Measurements from ENCODE around the gene MACROD2.

- TF ChIP-seq CTCF (optimal IDR thresholded peaks at IDR 0.05 in 1 of 3, IDR thresholded peaks at IDR 0.05 in 1 of 3, conservative IDR thresholded peaks at IDR 0.05 in 1 of 3; ENCODE audit: extremely low read depth in 1 of 3, insufficient read depth in 2 of 3, low read length in 3 of 3) (no peak), EZH2 (IDR thresholded peaks at IDR 0.05; ENCODE audit: low read length) (no peak)
These were observed 152.7 kb downstream of the MACROD2 start for GRCh38 chr20:14148042-14148441.
